H9 (cell line): ENCODE results near the gene ZFP36. TPM values are rescaled to one million over a fixed set of nuclear protein-coding genes. Genes with fewer than 3 reads are reported as not detected.

Experiments
- DNase-seq: peaks from one replicate; pipeline ENCODE4 v3.0.0-alpha.2; 2017
- H2AFZ ChIP-seq: one replicate; pipeline ENCODE4 v1.6.1; 2013; ENCODE audit warnings: mild to moderate bottlenecking, low read length, control low read depth, moderate library complexity
- H2AK5ac ChIP-seq: 2 replicates; pipeline ENCODE4 v1.6.1; 2013; ENCODE audit warnings: low read length, control low read depth, mixed read lengths; ENCODE audit not compliant: insufficient read length
- H2BK120ac ChIP-seq: one replicate; pipeline ENCODE4 v1.6.1; 2013; ENCODE audit warnings: low read depth, mild to moderate bottlenecking, low read length, control low read depth, inconsistent platforms; ENCODE audit not compliant: poor library complexity, severe bottlenecking
- H2BK12ac ChIP-seq: 2 replicates; pipeline ENCODE4 v1.6.1; 2013; ENCODE audit warnings: low read length, control low read depth, mixed read lengths, low read depth; ENCODE audit not compliant: insufficient read length
- H2BK15ac ChIP-seq: 2 replicates; pipeline ENCODE4 v1.6.1; 2013; ENCODE audit warnings: low read depth, low read length, control low read depth
- H2BK20ac ChIP-seq: one replicate; pipeline ENCODE4 v1.6.1; 2013; ENCODE audit warnings: low read depth, mild to moderate bottlenecking, low read length, control low read depth, inconsistent platforms; ENCODE audit not compliant: poor library complexity, severe bottlenecking
- H2BK5ac ChIP-seq: 2 replicates; pipeline ENCODE4 v1.6.1; 2013; ENCODE audit warnings: low read length, control low read depth, mixed read lengths; ENCODE audit not compliant: insufficient read length
- H3K14ac ChIP-seq: 2 replicates; pipeline ENCODE4 v1.6.1; 2013; ENCODE audit warnings: low read length, control low read depth; ENCODE audit not compliant: insufficient read depth
- H3K18ac ChIP-seq: 2 replicates; pipeline ENCODE4 v1.6.1; 2013; ENCODE audit warnings: low read depth, mild to moderate bottlenecking, mixed read lengths, low read length, control low read depth; ENCODE audit not compliant: insufficient read length
- H3K23ac ChIP-seq: 2 replicates; pipeline ENCODE4 v1.6.1; 2013; ENCODE audit warnings: low read length, control low read depth, mixed read lengths, low read depth; ENCODE audit not compliant: insufficient read length
- H3K23me2 ChIP-seq: 2 replicates; pipeline ENCODE4 v1.6.1; 2013; ENCODE audit warnings: low read depth, mild to moderate bottlenecking, mixed read lengths, low read length, control low read depth; ENCODE audit not compliant: insufficient read length, poor library complexity, severe bottlenecking
- H3K27ac ChIP-seq: 2 replicates; pipeline ENCODE4 v1.5.1; 2013; ENCODE audit warnings: low read length, control low read depth, mixed read lengths, low read depth; ENCODE audit not compliant: insufficient read length
- H3K27me3 ChIP-seq: 2 replicates; pipeline ENCODE4 v1.6.1; 2013; ENCODE audit warnings: low read length, control low read depth, inconsistent platforms; ENCODE audit not compliant: insufficient read depth
- H3K4ac ChIP-seq: 2 replicates; pipeline ENCODE4 v1.6.1; 2013; ENCODE audit warnings: low read depth, mild to moderate bottlenecking, control low read depth, inconsistent platforms, low read length, moderate library complexity
- H3K4me1 ChIP-seq: 2 replicates; pipeline ENCODE4 v1.6.1; 2013; ENCODE audit warnings: low read length, control low read depth, inconsistent platforms; ENCODE audit not compliant: insufficient read depth
- H3K4me2 ChIP-seq: 2 replicates; pipeline ENCODE4 v1.6.1; 2013; ENCODE audit warnings: low read length, control low read depth, mixed read lengths; ENCODE audit not compliant: insufficient read length, insufficient read depth
- H3K56ac ChIP-seq: 2 replicates; pipeline ENCODE4 v1.6.1; 2013; ENCODE audit warnings: low read depth, mild to moderate bottlenecking, mixed read lengths, low read length, control low read depth; ENCODE audit not compliant: insufficient read length
- H3K79me1 ChIP-seq: 2 replicates; pipeline ENCODE4 v1.6.1; 2013; ENCODE audit warnings: low read depth, mild to moderate bottlenecking, moderate library complexity, low read length, control low read depth, inconsistent platforms; ENCODE audit not compliant: insufficient read depth, poor library complexity, severe bottlenecking
- H3K79me2 ChIP-seq: 2 replicates; pipeline ENCODE4 v1.6.1; 2013; ENCODE audit warnings: low read length, control low read depth, inconsistent platforms; ENCODE audit not compliant: insufficient read depth
- H3K9ac ChIP-seq: 2 replicates; pipeline ENCODE4 v1.6.1; 2013; ENCODE audit warnings: low read length, control low read depth, mixed read lengths; ENCODE audit not compliant: insufficient read length; ENCODE audit errors: extremely low read depth
- H3K9me3 ChIP-seq: one replicate; pipeline ENCODE4 v1.6.1; 2013; ENCODE audit warnings: low read depth, low read length, inconsistent platforms; ENCODE audit not compliant: control insufficient read depth
- H3T11ph ChIP-seq: one replicate; pipeline ENCODE4 v1.6.1; 2013; ENCODE audit warnings: mild to moderate bottlenecking, low read length, control low read depth, inconsistent platforms
- H4K20me1 ChIP-seq: one replicate; pipeline ENCODE4 v1.6.1; 2013; ENCODE audit not compliant: control insufficient read depth, insufficient read length, insufficient read depth
- H4K5ac ChIP-seq: 2 replicates; pipeline ENCODE4 v1.6.1; 2013; ENCODE audit warnings: low read depth, mild to moderate bottlenecking, mixed read lengths, low read length, control low read depth; ENCODE audit not compliant: insufficient read length
- H4K8ac ChIP-seq: replicated peaks from 2 replicates; pipeline ENCODE4 v1.6.1; 2013; ENCODE audit warnings: low read length, control low read depth, mixed read lengths, low read depth; ENCODE audit not compliant: insufficient read length
- H4K91ac ChIP-seq: 2 replicates; pipeline ENCODE4 v1.6.1; 2013; ENCODE audit warnings: low read depth, mild to moderate bottlenecking, moderate library complexity, mixed read lengths, low read length, control low read depth; ENCODE audit not compliant: insufficient read length
- H3K27ac Mint-ChIP-seq, 3 experiments: 2 replicates in 2 of 3; 3 replicates in 1 of 3; pipeline ENCODE4 v1.8.0; 2020 to 2021; ENCODE audit warnings: mixed read lengths in 3 of 3, mild to moderate bottlenecking in 1 of 3, moderate library complexity in 1 of 3
- H3K27me3 Mint-ChIP-seq: 2 replicates; pipeline ENCODE4 v1.8.0; 2021; ENCODE audit warnings: low read depth, mild to moderate bottlenecking, moderate library complexity, mixed read lengths
- H3K36me3 Mint-ChIP-seq, 3 experiments: 2 replicates in 2 of 3; 3 replicates in 1 of 3; pipeline ENCODE4 v1.8.0; 2020 to 2021; ENCODE audit warnings: low read depth in 3 of 3, mixed read lengths in 3 of 3; ENCODE audit not compliant: insufficient read depth in 1 of 3
- H3K4me1 Mint-ChIP-seq, 2 experiments: 2 replicates each; pipeline ENCODE4 v1.8.0; 2020; ENCODE audit warnings: mixed read lengths in 2 of 2
- H3K4me3 Mint-ChIP-seq, 2 experiments: 2 replicates in 1 of 2; 3 replicates in 1 of 2; pipeline ENCODE4 v1.8.0; 2020 to 2021; ENCODE audit warnings: mild to moderate bottlenecking in 2 of 2, mixed read lengths in 2 of 2, moderate library complexity in 1 of 2
- H3K9me3 Mint-ChIP-seq, 2 experiments: 2 replicates in 1 of 2; 3 replicates in 1 of 2; pipeline ENCODE4 v1.8.0; 2020; ENCODE audit warnings: mild to moderate bottlenecking in 2 of 2, mixed read lengths in 2 of 2, moderate library complexity in 1 of 2
- CTCF ChIP-seq: fragments of 200-600 bp; sonication (generic); conservative IDR thresholded peaks from 3 replicates; pipeline ENCODE4 v1.8.0; 2021; ENCODE audit warnings: antibody characterized with exemption, mild to moderate bottlenecking
- WGBS: extraction: QIAGEN DNeasy Blood & Tissue Kit; methylation state at CpG from one replicate; pipeline ENCODE4 v1.1.7; 2013; ENCODE audit warnings: missing lambda C conversion rate, low lambda C conversion rate, mixed read lengths; ENCODE audit not compliant: insufficient read length; ENCODE audit errors: extremely low coverage; 5-methylcytosine and 5-hydroxymethylcytosine counted together
- total RNA-seq: library from RNA; stranded (reverse); gene quantifications from 2 replicates; pipeline ENCODE4 v1.2.1, GENCODE V29; 2021

The ZFP36 gene
- total RNA-seq, 1 experiment from 2014 or later = 14.6 TPM

- Histone ChIP-seq H3K23ac (no peak overlapping the region), H3K9ac (no peak overlapping the region), H2AFZ (no peak overlapping the region), H3K14ac (no peak overlapping the region; the same call in 1 of the 2 replicates), H3K79me1 (no peaks in the 10 kb centered on the region), H3T11ph (no peak overlapping the region), H2BK15ac (no peak overlapping the region), H3K27ac (no peak overlapping the region), H3K18ac (no peak overlapping the region), H3K4ac (no peak overlapping the region), H4K5ac (no peak overlapping the region), H2BK5ac (no peak overlapping the region), H3K23me2 (no peaks in the 10 kb centered on the region), H2BK20ac (no peak overlapping the region), H3K9me3 (no peaks in the 10 kb centered on the region), H2BK12ac (no peak overlapping the region), H3K56ac (no peak overlapping the region), H2AK5ac (no peak overlapping the region), H3K79me2 (no peaks in the 10 kb centered on the region), H2BK120ac (no peak overlapping the region), H3K4me1 (no peaks in the 10 kb centered on the region), H4K91ac (no peak overlapping the region), H3K27me3 (no peaks in the 10 kb centered on the region), H4K20me1 (no peaks in the 10 kb centered on the region), H3K4me2 (no peak overlapping the region), H4K8ac (no peak overlapping the region)
- no CpG with 5 or more reads among the region's 9 CpGs for WGBS
- peaks cover 50 to 88% (median 87%) of the 10 kb centered on the region in 3 experiments for H3K36me3 Mint-ChIP-seq
- no peak for DNase-seq
- no peaks in the 10 kb centered on the region for H3K27me3 Mint-ChIP-seq
- peak overlapping the region in 2 of 3 experiments; percentile 53 to 64; a peak in 3 of 7 replicates for H3K27ac Mint-ChIP-seq
- no peak for TF ChIP-seq CTCF
- H3K4me3 Mint-ChIP-seq = peak overlapping the region in 1 of 2 experiments; percentile 16; a peak in 1 of 5 replicates
- no peaks in the 10 kb centered on the region for H3K9me3 Mint-ChIP-seq
- peaks cover 3 to 7% of the 10 kb centered on the region in 2 experiments; a peak in 3 of 4 replicates for H3K4me1 Mint-ChIP-seq
Measured at GRCh38 chr19:39384839-39385568, 21.6 kb upstream of the ZFP36 start.
